HG02852 (cell line): ENCODE results near the gene CNOT4.
A peak's percentile ranks its signal among the peaks of the same experiment; 100 is the strongest.

Source experiments
- ATAC-seq: cut with Tn5 transposase; IDR thresholded peaks from one replicate; pipeline ENCODE4 v1.9.1; 2021; ENCODE audit warnings: mild to moderate bottlenecking, moderate library complexity; ENCODE audit not compliant: unreplicated experiment

The CNOT4 gene

GRCh38 chr7:135405969-135406368 lies 103.9 kb downstream of the CNOT4 start:
- no peak for ATAC-seq

GRCh38 chr7:135403302-135403701 lies 106.6 kb downstream of the CNOT4 start:
- ATAC-seq = no peak

DNA sequence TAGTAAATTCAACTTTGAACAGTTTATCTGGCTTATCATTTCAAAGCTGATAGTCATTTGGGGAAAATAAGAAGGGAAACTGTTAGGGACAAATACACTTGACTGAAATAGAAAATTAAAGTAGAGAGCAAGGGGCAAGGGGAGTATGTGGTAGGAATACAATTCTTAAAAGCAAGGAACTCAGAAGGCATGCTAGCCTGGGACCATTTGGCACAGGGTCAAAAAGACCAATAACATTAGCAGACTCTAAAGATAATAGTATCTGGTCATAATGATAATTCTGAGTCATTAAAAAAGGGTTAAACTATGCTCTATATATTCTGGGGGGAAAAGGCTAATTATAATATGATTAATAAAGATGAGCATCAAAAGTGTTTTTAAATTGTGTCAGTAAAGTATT lies 112.2 kb downstream of the CNOT4 start:
- ATAC-seq = no peak

GRCh38 chr7:135392701-135393100 lies 117.2 kb downstream of the CNOT4 start:
- ATAC-seq = no peak

GRCh38 chr7:135391514-135391913 lies 118.4 kb downstream of the CNOT4 start:
- no peak for ATAC-seq

- ATAC-seq = no peak
These were observed 119.1 kb downstream of the CNOT4 start for GRCh38 chr7:135390829-135391228.

- ATAC-seq = no peak
These were observed 119.9 kb downstream of the CNOT4 start for GRCh38 chr7:135389971-135390370.

DNA sequence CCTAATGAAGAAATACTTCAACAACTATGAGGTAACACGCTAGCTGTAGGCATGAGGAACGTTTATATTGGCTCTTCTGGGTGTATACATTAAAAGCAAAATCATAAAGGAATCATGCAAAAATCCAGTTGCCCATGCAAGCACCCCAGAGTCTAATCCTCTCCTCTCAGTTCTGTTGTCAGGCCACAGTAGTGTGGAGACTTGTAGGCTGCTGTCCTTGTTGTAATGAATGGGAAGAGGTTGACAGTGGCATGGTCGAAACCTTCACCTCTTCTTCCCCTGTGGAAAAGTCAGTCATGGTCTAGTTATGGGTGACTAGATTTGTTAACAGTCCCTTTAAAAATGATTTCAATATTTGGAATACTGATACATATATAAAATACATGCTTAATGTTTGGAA lies 121.3 kb downstream of the CNOT4 start:
- no peak for ATAC-seq

- no peak for ATAC-seq
These were observed 123.1 kb downstream of the CNOT4 start for GRCh38 chr7:135386776-135387175.

GRCh38 chr7:135386181-135386580 lies 123.7 kb downstream of the CNOT4 start:
- ATAC-seq = no peak

- ATAC-seq = no peak
These were observed 124.7 kb downstream of the CNOT4 start for GRCh38 chr7:135385209-135385608.

DNA sequence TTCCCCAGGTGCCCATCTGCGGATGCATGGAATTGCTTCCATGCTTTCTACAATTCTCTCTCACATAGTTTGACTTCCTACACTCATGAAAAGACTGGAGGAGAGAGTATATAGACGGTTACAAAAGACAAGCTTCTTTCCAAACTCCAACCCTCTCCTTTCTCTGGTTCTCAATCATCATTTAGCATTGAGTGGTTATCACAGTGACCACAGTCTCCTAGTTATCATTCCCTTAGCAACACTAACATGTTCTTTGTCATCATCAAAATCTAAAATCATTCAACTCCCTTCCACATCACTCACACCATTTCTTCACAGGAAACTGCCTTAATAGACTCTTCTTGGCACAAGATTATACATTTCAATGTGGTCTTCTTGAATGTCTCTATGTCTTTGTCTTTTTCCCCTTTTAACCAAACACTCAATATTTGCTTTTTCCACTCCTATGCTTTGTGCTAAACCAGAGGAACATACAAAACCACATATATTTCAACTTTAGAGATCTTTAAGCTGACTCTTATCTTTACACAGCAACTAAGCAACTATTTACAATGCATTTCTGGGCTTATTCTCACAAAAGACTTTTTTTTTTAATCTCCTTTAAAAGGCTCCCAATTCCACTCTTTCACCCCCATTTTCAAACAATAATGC lies 126.3 kb downstream of the CNOT4 start:
- ATAC-seq = no peak

GRCh38 chr7:135382173-135382572 lies 127.7 kb downstream of the CNOT4 start:
- no peak for ATAC-seq

- ATAC-seq = no peak
These were observed 128.5 kb downstream of the CNOT4 start for GRCh38 chr7:135381369-135381768.

DNA sequence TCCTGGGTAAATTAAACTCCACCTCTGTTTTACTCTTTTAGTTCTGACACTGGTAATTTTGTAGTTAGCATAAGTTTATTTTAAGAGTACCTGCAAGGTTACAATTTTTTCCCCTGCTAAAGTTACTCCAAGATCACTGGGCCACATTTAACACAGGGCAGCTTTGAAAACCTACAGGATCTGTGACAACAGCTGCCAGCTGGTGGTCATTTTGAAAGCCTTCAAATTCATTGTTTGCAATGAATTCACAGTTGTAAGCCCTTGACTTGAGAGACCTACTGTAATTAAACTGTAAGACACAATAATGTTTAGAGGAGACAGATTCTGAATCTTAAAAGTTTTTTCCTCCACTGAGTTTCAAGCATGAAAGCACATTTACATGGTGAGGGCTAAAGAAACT lies 129.6 kb downstream of the CNOT4 start:
- no peak for ATAC-seq

GRCh38 chr7:135377171-135377570 lies 132.7 kb downstream of the CNOT4 start:
- no peak for ATAC-seq

GRCh38 chr7:135375908-135376699 lies 133.8 kb downstream of the CNOT4 start:
- no peak for ATAC-seq

DNA sequence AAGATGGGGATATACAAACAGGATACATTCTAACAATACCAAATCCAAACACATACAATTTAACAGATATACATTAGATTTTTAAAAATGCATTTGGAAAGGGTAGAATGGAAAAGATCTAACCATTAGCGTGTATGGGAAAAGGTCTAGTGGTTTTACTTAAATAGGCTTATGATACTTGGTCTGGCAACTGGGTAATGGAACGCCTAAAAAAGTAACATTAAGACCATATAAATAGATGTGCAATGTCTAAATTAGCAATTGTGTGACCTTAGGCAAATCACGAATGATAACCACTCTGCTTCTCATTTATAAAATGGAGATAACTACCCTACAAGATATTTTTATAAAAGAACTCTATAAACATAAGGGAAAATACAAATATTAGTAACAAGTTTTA lies 135.2 kb downstream of the CNOT4 start:
- no peak for ATAC-seq

DNA sequence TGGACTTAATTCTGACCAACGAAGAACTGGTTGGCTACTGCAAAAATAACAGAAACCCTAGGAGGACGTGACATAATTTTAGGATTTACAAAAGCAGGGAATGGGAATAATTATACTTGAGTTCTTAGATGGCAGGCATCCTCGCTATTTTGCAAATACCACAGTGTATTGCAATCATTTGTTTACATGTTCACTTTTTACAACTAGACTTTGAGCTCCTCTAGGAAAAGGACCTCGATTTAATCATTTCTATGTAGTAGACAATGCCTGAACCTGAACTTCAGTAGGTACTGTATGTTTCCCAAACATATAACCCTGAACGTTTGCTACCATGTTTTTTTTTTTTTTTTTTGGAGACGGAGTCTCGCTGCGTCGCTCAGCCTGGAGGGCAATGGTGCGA lies 137.7 kb downstream of the CNOT4 start:
- no peak for ATAC-seq

GRCh38 chr7:135370656-135371055 lies 139.2 kb downstream of the CNOT4 start:
- no peak for ATAC-seq

- ATAC-seq = peak; percentile 51
These were observed 140.5 kb downstream of the CNOT4 start for GRCh38 chr7:135369405-135369804.

DNA sequence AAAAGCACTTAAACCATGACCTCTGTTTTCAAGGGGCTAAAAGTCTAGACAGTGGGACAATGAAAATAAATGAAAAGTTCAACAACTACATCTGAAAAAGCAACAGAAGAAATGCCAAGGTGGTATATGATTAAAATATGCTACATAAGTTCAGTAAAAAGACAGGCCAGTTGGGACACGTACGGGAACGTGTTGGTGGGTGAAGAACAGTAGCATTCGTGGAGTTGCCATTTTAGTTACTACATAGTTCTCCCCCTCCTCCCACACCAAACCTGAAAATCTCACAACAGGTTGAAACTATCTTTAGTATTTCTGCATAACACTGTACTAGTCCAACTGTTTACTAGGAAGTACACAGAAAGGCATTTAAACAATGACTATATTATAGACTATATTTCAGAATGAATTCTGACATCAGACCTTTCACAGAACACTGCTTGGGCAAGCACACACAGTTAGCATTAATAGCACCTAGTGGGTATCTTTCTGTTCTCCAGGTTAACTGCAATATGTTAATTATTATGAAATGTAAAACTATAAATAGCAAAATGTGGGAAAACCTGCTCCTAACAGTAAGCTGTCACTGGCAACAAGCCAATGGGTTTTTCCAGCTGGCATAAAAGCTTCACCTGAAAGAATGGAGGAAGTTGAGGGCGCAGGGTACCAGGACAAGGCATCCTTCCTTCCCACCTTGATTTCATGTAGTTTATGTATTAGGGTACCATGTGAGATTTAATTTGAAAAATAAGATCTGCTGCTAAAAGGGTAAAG lies 141.3 kb downstream of the CNOT4 start:
- no peak for ATAC-seq
